ENCODE data around the gene MYO9A.

The MYO9A gene

GRCh38 chr15:72117486-72118016, 399 bp downstream of the MYO9A start (continued):
- TF ChIP-seq ZNF621 (tag by site-specific recombination; IDR thresholded peaks at IDR 0.05) (no peak), ZIC2 (tag by site-specific recombination; IDR thresholded peaks at IDR 0.05) (no peak), ZNF660 (tag by site-specific recombination; IDR thresholded peaks at IDR 0.05) (peak; percentile 80; the same call in 1 of the 2 replicates), GLIS2 (tag by site-specific recombination; IDR thresholded peaks at IDR 0.05) (peak; percentile 89), ZSCAN4 (tag by site-specific recombination; IDR thresholded peaks at IDR 0.05) (peak; percentile 54; the same call in 1 of the 2 replicates), ELK4 (IDR thresholded peaks at IDR 0.05; ENCODE audit: borderline replicate concordance, low read depth, low read length) (no peak), ZNF561 (tag by site-specific recombination; IDR thresholded peaks at IDR 0.05; ENCODE audit: borderline replicate concordance) (peak; percentile 97), ZXDB (tag by site-specific recombination; IDR thresholded peaks at IDR 0.05) (peak; percentile 83), ZNF707 (tag by site-specific recombination; IDR thresholded peaks at IDR 0.05) (no peak), ZNF518A (tag by site-specific recombination; conservative IDR thresholded peaks at IDR 0.05; ENCODE audit: low read depth) (peak; percentile 34; the same call in 1 of the 2 replicates), ZSCAN16 (tag by site-specific recombination; IDR thresholded peaks at IDR 0.05) (peak; percentile 75), ZNF555 (tag by site-specific recombination; conservative IDR thresholded peaks at IDR 0.05) (no peak), ZNF184 (tag by site-specific recombination; IDR thresholded peaks at IDR 0.05) (0 out of 2 replicates have a peak, but pooled peaks have one; percentile 77), ZNF214 (tag by site-specific recombination; IDR thresholded peaks at IDR 0.05; ENCODE audit: borderline replicate concordance) (no peak), PRDM10 (tag by site-specific recombination; IDR thresholded peaks at IDR 0.05) (peak; percentile 59), PATZ1 (tag by site-specific recombination; IDR thresholded peaks at IDR 0.05) (peak; percentile 76), ZNF624 (tag by site-specific recombination; IDR thresholded peaks at IDR 0.05) (no peak), ZNF341 (tag by site-specific recombination; IDR thresholded peaks at IDR 0.05; ENCODE audit: low read depth) (peak; percentile 74), ZNF501 (tag by site-specific recombination; IDR thresholded peaks at IDR 0.05) (peak; percentile 97), ZNF280D (tag by site-specific recombination; IDR thresholded peaks at IDR 0.05) (peak; percentile 53; the same call in 1 of the 2 replicates), IKZF3 (tag by site-specific recombination; IDR thresholded peaks at IDR 0.05) (no peak), OSR2 (tag by site-specific recombination; IDR thresholded peaks at IDR 0.05) (0 out of 2 replicates have a peak, but pooled peaks have one; percentile 19), ZNF404 (tag by site-specific recombination; IDR thresholded peaks at IDR 0.05) (no peak)
